ENCODE measurements around the gene TNFRSF1A.

The TNFRSF1A gene

DNA sequence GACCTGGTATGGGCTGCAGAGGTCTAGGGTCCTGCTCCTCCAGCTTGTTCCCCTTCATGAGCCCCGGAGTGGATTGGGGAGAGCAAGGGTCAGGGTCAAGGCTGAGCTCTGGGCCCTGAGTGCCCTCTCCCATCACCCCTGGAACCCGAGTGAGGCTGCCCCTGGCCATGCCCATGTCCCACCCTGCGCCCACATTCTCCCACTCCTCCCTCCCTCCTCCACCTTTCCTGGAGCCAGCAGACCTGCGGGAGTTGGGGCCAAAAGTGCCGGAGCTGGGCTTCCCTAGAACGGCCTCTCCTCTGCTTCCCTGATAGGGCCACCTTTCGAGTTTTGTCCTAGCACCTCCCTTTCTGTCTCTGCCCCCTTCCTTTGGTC is 32.9 kb upstream of the TNFRSF1A start:
- no peak for DNase-seq (ENCODE audit: low read depth, low spot score)

DNA sequence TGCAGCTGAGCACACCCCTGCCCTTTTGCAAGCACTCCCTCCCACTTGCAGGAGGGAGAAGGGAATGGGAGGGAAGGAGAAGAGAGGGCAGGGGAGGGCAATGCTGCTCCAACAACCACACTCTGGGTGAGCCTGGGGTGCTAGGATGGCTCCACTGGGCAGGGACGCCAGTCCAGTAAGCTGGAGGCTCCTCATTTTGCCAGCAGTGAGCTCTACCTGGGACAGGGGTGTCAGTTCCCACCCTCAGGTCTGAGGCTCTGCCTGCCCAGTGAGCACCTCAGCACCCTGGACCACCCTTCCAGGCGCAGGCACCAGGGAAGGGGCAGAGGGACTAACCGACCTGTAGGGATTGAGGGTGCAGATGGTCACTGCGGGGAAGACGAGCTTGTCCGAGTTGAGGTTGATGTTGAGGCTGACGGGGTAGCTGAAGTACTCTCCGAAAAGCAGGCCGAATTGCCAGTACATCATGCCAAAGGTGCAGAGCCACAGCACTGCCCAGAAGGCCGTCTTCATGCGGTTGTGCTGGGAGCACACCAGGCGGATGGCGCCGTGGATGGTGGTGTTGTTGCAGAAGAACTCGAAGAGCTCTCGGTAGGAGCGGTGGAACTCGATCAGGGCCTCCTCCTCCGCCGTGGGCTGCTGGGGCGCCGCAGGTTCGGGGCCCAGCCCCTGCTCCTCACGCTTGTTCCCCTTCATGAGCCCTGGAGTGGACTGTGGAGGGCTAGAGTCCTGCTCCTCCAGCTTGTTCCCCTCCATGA is 32.3 kb upstream of the TNFRSF1A start:
- no peak for DNase-seq (ENCODE audit: low read depth, low spot score)

- DNase-seq (ENCODE audit: low read depth, low spot score), result no peak
Observed at GRCh38 chr12:6373022-6373787, 31.3 kb upstream of the TNFRSF1A start.

DNA sequence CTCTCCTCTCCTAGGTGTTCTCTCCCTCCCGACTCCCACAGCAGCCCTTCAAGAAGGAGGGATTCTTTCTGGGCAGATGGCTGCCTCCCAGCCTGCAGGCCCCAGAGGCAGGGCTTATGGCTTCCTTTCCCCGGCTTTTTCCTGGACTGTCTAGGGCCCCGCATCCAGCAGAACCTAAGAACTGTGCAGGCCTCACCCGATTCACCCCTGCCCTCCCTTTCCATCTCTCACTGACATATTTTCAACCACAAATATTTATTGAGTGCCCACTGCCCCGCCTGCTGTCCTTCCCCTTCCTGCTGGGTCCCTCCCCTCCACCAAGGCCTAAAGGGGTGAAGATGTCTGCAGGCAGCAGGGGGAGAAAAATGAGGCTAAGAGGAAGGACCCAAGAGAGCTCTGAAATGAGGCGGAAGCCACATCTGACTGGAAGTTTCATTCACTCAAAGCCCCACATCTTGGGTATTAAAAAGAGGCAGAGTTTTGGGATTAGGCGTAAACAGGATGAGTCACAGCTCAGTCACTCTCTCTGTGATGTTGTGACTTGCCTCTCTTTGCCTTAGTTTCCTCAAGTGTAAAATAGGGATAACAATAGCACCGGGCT is 30.6 kb upstream of the TNFRSF1A start:
- DNase-seq (ENCODE audit: low read depth, low spot score), result no peak

GRCh38 chr12:6370994-6371754 is 29.3 kb upstream of the TNFRSF1A start:
- no peak for DNase-seq (ENCODE audit: low read depth, low spot score)

- DNase-seq (ENCODE audit: low read depth, low spot score), result no peak
Observed at GRCh38 chr12:6370576-6370935, 28.7 kb upstream of the TNFRSF1A start.

DNA sequence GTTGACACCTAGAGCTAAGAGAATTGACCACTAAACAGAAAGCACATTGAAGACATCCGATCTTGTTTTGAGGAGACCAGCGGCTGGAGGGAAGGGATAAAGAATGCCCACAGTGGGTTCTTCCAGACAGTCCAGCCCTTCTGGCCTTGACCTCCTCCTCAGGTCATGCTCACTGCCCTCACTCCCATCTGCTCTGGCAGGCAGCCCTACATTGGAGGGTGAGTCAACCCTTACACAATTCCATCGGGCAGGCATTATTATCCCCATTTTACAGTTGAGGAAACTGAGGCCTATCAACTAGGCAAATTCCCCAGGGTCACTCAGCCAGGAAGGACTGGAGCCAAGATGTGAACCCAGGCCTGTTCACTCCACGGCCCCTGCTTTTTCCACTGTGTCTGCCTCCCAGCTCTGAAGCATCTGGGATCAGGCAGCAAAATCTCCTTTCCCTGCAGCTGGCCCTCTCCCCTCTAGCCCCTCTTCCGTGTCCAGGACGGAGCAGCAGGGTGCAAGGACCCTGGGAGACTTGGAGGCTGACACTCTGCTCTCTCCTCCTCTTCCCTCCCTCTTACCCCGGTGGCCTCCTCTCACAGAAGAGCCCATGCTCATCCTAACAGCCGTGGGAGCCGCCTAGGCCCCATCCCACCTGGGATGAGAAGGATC is 28.2 kb upstream of the TNFRSF1A start:
- DNase-seq (ENCODE audit: low read depth, low spot score), result no peak

GRCh38 chr12:6368906-6369525 is 27.1 kb upstream of the TNFRSF1A start:
- no peak for DNase-seq (ENCODE audit: low read depth, low spot score)

DNA sequence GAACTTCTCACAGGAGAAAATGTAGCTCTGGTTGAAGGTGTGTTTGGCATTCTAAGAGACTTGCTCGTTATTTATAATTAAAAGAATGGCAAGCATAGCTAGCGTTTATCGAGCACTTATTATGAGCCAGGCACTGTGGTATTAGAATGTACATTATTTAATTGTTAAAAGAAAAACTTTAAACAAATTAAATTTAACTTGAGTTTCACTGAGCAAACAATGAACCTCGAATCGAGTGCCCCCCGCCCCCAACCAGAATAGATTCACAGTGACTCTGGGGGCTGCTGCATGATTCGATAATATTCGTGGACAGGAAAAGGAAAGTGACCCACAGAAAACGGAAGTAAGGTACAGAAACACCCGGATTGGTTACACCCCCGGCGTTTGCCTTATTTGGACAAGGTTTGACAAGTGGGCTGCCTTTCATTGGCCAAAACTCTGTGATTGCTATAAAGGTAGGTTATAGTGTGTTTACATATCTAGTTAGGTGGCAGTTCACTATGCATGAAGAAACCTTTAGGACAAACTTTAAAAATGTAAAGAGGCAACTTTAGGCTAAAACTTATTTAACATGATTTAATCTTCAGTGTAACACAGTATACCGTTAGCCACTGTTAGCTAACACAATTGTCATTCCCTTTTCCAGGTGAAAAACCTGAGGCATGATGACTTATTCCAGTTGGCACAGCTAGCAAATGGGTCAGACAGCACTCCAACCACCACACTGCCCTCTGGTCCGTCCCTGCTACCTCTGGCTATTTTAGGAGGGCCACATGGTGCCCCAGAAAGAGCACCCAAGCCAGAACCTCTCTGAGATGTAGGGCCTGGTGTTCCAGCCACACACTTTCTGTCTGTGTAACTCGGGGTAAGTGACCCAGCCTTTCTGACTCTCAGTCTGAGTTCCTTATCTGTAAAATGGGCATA is 26.4 kb upstream of the TNFRSF1A start:
- no peak for DNase-seq (ENCODE audit: low read depth, low spot score)

- DNase-seq (ENCODE audit: low read depth, low spot score), result no peak
Observed at GRCh38 chr12:6367065-6367968, 25.4 kb upstream of the TNFRSF1A start.

- DNase-seq (ENCODE audit: low read depth, low spot score), result no peak
Observed at GRCh38 chr12:6364044-6364374, 22.1 kb upstream of the TNFRSF1A start.

GRCh38 chr12:6363330-6364043 is 21.6 kb upstream of the TNFRSF1A start:
- DNase-seq (ENCODE audit: low read depth, low spot score), result no peak

GRCh38 chr12:6363010-6363329 is 21.1 kb upstream of the TNFRSF1A start:
- no peak for DNase-seq (ENCODE audit: low read depth, low spot score)

DNA sequence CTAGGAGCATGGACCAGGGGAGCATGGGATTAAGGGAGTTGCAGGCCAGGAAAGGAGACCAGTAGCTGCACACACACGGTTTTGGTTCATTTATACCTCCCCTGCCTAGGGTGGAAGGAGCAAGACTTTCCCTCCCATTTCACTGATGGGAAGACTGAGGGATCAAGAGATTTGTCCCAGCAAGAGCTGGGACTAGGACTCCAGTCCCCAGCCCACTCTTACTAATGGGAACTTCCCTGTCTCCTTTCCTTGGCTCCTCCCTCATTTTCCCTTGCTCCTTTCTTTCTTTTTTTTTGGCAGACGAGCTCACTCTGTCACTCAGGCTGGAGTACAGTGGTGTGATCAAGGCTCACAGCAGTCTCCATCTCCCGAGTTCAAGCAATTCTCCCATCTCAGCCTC is 20.5 kb upstream of the TNFRSF1A start:
- DNase-seq (ENCODE audit: low read depth, low spot score), result no peak

GRCh38 chr12:6361834-6362233 is 20.0 kb upstream of the TNFRSF1A start:
- DNase-seq (ENCODE audit: low read depth, low spot score), result no peak

DNA sequence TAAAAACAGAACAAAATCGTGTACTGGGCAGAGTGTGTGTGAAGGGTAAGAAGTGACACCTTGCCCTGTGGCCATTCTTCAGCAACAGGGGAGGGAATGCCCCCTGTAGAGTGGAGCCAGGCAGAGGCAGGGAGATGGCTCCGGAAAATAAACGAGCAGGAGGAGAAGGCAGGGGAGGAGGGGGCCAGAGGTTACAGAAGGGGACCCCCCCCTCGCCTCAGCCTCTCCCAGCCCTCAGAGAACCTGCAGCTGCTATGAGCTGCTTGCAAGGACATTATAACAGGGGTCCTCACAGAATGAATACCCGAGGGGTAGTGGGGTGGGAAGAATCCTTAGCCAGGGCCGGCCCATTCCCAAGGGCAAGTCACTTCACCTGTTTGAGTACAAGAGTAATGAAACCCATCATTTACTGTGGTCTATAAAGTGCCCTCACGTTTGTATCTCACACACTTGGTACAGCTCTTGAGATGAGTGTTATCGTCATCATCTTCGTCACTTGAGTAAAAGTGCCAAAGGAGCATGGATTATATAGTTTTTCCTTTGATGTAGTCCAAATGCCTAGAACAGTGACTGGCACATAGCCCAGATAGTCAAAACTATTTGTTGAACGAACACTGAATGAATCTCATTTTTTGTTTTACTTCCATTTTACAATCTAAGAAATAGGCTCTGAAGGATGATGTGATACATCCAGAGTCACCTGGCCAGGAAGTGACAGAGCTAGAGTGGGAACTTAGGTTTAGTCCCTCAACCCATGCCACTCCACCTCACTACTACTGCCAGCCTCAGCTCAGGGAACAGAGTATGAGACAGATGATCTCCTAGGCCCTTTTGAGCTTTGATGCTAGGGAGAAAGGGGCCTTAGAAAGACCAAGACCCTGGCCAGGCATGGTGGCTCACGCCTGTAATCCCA is 19.0 kb upstream of the TNFRSF1A start:
- no peak for DNase-seq (ENCODE audit: low read depth, low spot score)

DNA sequence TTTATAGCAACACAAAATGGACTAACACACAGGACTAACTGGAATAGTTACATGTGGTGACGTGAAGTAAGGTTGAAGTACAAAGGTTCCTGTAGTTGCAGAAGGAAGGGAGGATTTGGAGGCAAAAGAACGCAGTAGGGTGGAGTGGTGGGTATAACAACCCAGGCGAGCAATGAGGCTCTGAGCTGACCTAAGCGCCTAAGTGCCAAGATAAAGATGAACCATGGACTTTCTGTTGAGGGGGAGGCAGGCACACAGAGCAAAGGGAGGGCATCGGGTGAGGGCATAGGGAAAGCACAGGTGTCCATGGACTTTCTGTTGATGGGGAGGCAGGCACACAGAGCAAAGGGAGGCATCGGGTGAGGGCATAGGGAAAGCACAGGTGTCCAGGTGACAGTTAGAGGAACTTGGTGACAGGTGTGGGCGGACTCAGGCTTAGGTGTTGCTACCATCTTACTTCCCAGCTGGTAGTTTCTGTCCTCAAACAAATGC is 18.2 kb upstream of the TNFRSF1A start:
- no peak for DNase-seq (ENCODE audit: low read depth, low spot score)

All from smooth muscle cell of the brain vasculature (primary cell).